Prostate gland (tissue), 2 donors: Measurements from ENCODE around the gene ABCC3. TPM values are rescaled to one million over a fixed set of nuclear protein-coding genes. Genes with fewer than 3 reads are reported as not detected.

Source experiments
- DNase-seq: peaks from one replicate; pipeline ENCODE4 v3.0.0-alpha.2; 2019; ENCODE audit warnings: low spot score
- H3K27ac ChIP-seq, 2 donors: fragments of 200-600 bp; sonication (generic); 2 replicates each; pipeline ENCODE4 v1.5.1; 2017 to 2019
- H3K27me3 ChIP-seq: fragments of 200-600 bp; sonication (generic); replicated peaks from 2 replicates; pipeline ENCODE4 v1.5.1; 2019; ENCODE audit not compliant: insufficient read depth
- H3K36me3 ChIP-seq, 2 donors: fragments of 200-600 bp; sonication (generic); 1 replicate in 1 of 2; 2 replicates in 1 of 2; pipeline versions ENCODE4 v1.5.1 to v1.8.1; 2017 to 2019
- H3K4me1 ChIP-seq: fragments of 200-600 bp; sonication (generic); replicated peaks from 2 replicates; pipeline ENCODE4 v1.5.1; 2019
- H3K4me3 ChIP-seq, 2 donors: fragments of 200-600 bp; sonication (generic); 2 replicates each; pipeline ENCODE4 v1.5.1; 2017 to 2019
- H3K9me3 ChIP-seq: fragments of 200-600 bp; sonication (generic); 2 replicates; pipeline ENCODE4 v1.5.1; 2017
- CTCF ChIP-seq, 4 experiments: fragments of 200-600 bp in 2 of 4; fragments of 450-650 bp in 2 of 4; sonication (generic) in 2 of 4; IDR thresholded peaks; 1 replicate in 3 of 4; 2 replicates in 1 of 4; pipeline ENCODE4 v1.5.1; 2016 to 2019; ENCODE audit warnings: antibody characterized with exemption in 4 of 4, mild to moderate bottlenecking in 2 of 4, moderate library complexity in 2 of 4
- POLR2A ChIP-seq: fragments of 450-650 bp; IDR thresholded peaks from one replicate; pipeline ENCODE4 v1.6.1; 2016; ENCODE audit warnings: antibody characterized with exemption, mild to moderate bottlenecking
- POLR2AphosphoS5 ChIP-seq: sonication (generic); formaldehyde crosslinking; IDR thresholded peaks from one replicate; pipeline ENCODE4 v1.6.1; 2017; ENCODE audit warnings: antibody characterized with exemption
- WGBS: methylation state at CpG from one replicate; pipeline ENCODE4 v1.1.5; 2018; 5-methylcytosine and 5-hydroxymethylcytosine counted together
- intact Hi-C: fragments of 100-400 bp; cut with DNase I; formaldehyde crosslinking; loops from one replicate; pipeline ENCODE4 v1.14.2; 2022
- total RNA-seq, 2 donors: library from RNA; depleted of rRNA; stranded (reverse); fragments of >200 nt; gene quantifications; one replicate each; pipeline ENCODE4 v1.1.0, GENCODE V29; 2016

The ABCC3 gene
- total RNA-seq, 2 donors from 2014 or later = 65.9 to 66.1 TPM

- DNase-seq = no peak
- intact Hi-C loops = no loop called here
- no peaks in the 10 kb centered on the region for H3K36me3 ChIP-seq
- H3K4me1 ChIP-seq = no peaks in the 10 kb centered on the region
- H3K4me3 ChIP-seq = no peak overlapping the region
- 72% methylated on average over 5 of the region's 5 CpGs for WGBS
- no peaks in the 10 kb centered on the region for H3K9me3 ChIP-seq
- no peak for TF ChIP-seq POLR2A
- TF ChIP-seq POLR2AphosphoS5 = no peak
- no peak for TF ChIP-seq CTCF (IDR thresholded peaks at IDR 0.05)
- H3K27ac ChIP-seq = no peak overlapping the region
- H3K27me3 ChIP-seq = no peaks in the 10 kb centered on the region
Measured at GRCh38 chr17:50620237-50620636, 14.4 kb upstream of the ABCC3 start.

GRCh38 chr17:50620858-50621257 is 13.8 kb upstream of the ABCC3 start:
- no peaks in the 10 kb centered on the region for H3K27me3 ChIP-seq
- no peaks in the 10 kb centered on the region for H3K9me3 ChIP-seq
- 60% methylated on average over 17 of the region's 17 CpGs for WGBS
- no peaks in the 10 kb centered on the region for H3K36me3 ChIP-seq
- intact Hi-C loops = no loop called here
- H3K4me1 ChIP-seq = no peaks in the 10 kb centered on the region
- DNase-seq = no peak
- H3K4me3 ChIP-seq = no peak overlapping the region
- TF ChIP-seq POLR2AphosphoS5 (no peak), POLR2A (no peak), CTCF (IDR thresholded peaks at IDR 0.05) (no peak)
- no peak overlapping the region for H3K27ac ChIP-seq

GRCh38 chr17:50621574-50622031 is 13.1 kb upstream of the ABCC3 start:
- no peak overlapping the region for H3K27ac ChIP-seq
- H3K36me3 ChIP-seq = no peaks in the 10 kb centered on the region
- H3K27me3 ChIP-seq = no peaks in the 10 kb centered on the region
- H3K9me3 ChIP-seq = no peaks in the 10 kb centered on the region
- 65% methylated on average over 16 of the region's 16 CpGs for WGBS
- intact Hi-C loops = no loop called here
- H3K4me1 ChIP-seq = no peaks in the 10 kb centered on the region
- no peak for DNase-seq
- no peak for TF ChIP-seq CTCF (IDR thresholded peaks at IDR 0.05)
- H3K4me3 ChIP-seq = no peak overlapping the region

- 79% methylated on average over 7 of the region's 7 CpGs for WGBS
- H3K4me1 ChIP-seq = no peaks in the 10 kb centered on the region
Measured at GRCh38 chr17:50624321-50624934, 10.3 kb upstream of the ABCC3 start.

More at GRCh38 chr17:50624321-50624934, 10.3 kb upstream of the ABCC3 start:
- H3K27ac ChIP-seq = no peak overlapping the region
- H3K36me3 ChIP-seq = no peaks in the 10 kb centered on the region
- DNase-seq = no peak
- H3K4me3 ChIP-seq = no peak overlapping the region
- H3K27me3 ChIP-seq = no peaks in the 10 kb centered on the region
- intact Hi-C loops = no loop called here
- H3K9me3 ChIP-seq = no peaks in the 10 kb centered on the region
- TF ChIP-seq CTCF (IDR thresholded peaks at IDR 0.05) (no peak), POLR2AphosphoS5 (no peak), POLR2A (no peak)
